Measurements from ENCODE around the gene ITGA8. TPM values are rescaled to one million over a fixed set of nuclear protein-coding genes. Genes with fewer than 3 reads are reported as not detected.

Gene ITGA8
- total and polyA plus RNA-seq, 9 of the 15 experiments (the other 6 are each of a cell fraction or from before 2014, with no cell fraction given): 0.01 to 0.07 (median 0.04) TPM; not detected in 5

GRCh38 chr10:15725603-15726002 lies 5.9 kb upstream of the ITGA8 start (continued):
- no peak for TF ChIP-seq ZNF395 (CRISPR knock-in tag; IDR thresholded peaks at IDR 0.05)
- no peak for TF ChIP-seq HDAC6 (IDR thresholded peaks at IDR 0.05; ENCODE audit: low read depth, low read length)
- TF ChIP-seq TFAP4 (CRISPR knock-in tag; IDR thresholded peaks at IDR 0.05; ENCODE audit: borderline replicate concordance): no peak
- no peak for TF ChIP-seq GABPB2 (CRISPR knock-in tag; conservative IDR thresholded peaks at IDR 0.05)
- TF ChIP-seq TBP (optimal IDR thresholded peaks at IDR 0.05; ENCODE audit: low read depth, low read length): no peak
- TF ChIP-seq GTF2F1 (IDR thresholded peaks at IDR 0.05; ENCODE audit: low read depth, low read length): no peak
- TF ChIP-seq MBD2 (IDR thresholded peaks at IDR 0.05; ENCODE audit: borderline replicate concordance, low read depth): no peak
- no peak for TF ChIP-seq GTF2A2 (tag; IDR thresholded peaks at IDR 0.05)
- TF ChIP-seq GABPB1 (CRISPR knock-in tag; IDR thresholded peaks at IDR 0.05): 0 out of 2 replicates have a peak, but pooled peaks have one; percentile 48
- TF ChIP-seq MCM5 (IDR thresholded peaks at IDR 0.05; ENCODE audit: low read depth): no peak
- peak; percentile 91 for TF ChIP-seq GATA2 (CRISPR knock-in tag; IDR thresholded peaks at IDR 0.05)
- peak; percentile 69; the same call in 1 of the 2 replicates for TF ChIP-seq SPI1 (IDR thresholded peaks at IDR 0.05; ENCODE audit: borderline replicate concordance, low read depth, low read length)
- TF ChIP-seq E2F3 (CRISPR knock-in tag; IDR thresholded peaks at IDR 0.05): no peak
- TF ChIP-seq FOXK2 (conservative IDR thresholded peaks at IDR 0.05 in 1 of 2, IDR thresholded peaks at IDR 0.05 in 1 of 2; ENCODE audit: low read depth in 2 of 2): peak in 1 of 2 experiments; percentile 44; a peak in 1 of 4 replicates
- TF ChIP-seq GABPA (tag; conservative IDR thresholded peaks at IDR 0.05; ENCODE audit: low read depth): no peak
- TF ChIP-seq ZNF584 (CRISPR knock-in tag; IDR thresholded peaks at IDR 0.05; ENCODE audit: low read depth): no peak
- no peak for TF ChIP-seq ZC3H4 (CRISPR knock-in tag; IDR thresholded peaks at IDR 0.05; ENCODE audit: borderline replicate concordance)
- TF ChIP-seq NRF1 (conservative IDR thresholded peaks at IDR 0.05 in 1 of 2, IDR thresholded peaks at IDR 0.05 in 1 of 2): peak in 1 of 2 experiments; percentile 23; a peak in 1 of 4 replicates
- peak; percentile 44 for TF ChIP-seq CXXC5 (CRISPR knock-in tag; IDR thresholded peaks at IDR 0.05)
- TF ChIP-seq FOXJ2 (tag; IDR thresholded peaks at IDR 0.05): no peak
- TF ChIP-seq PRDM10 (IDR thresholded peaks at IDR 0.05; ENCODE audit: partially characterized antibody): peak; percentile 85
- TF ChIP-seq DEAF1 (CRISPR knock-in tag; IDR thresholded peaks at IDR 0.05): peak; percentile 90
- TF ChIP-seq ARID1B (IDR thresholded peaks at IDR 0.05): peak; percentile 23; the same call in 1 of the 2 replicates
